Neural progenitor cell (in vitro differentiated cells): ENCODE measurements around the gene GANAB. TPM values are rescaled to one million over a fixed set of nuclear protein-coding genes. Genes with fewer than 3 reads are reported as not detected.

ENCODE experiments used
- DNase-seq: peaks from one replicate; pipeline ENCODE4 v3.0.0-alpha.2; 2016; ENCODE audit warnings: low spot score
- H2AFZ ChIP-seq: fragments of 200-600 bp; sonication (generic); replicated peaks from 2 replicates; pipeline ENCODE4 v1.6.1; 2016; ENCODE audit warnings: antibody characterized with exemption
- H3F3A ChIP-seq: fragments of 200-600 bp; sonication (generic); 2 replicates; pipeline ENCODE4 v1.6.1; 2016; ENCODE audit warnings: antibody characterized with exemption, low read depth
- H3K27ac ChIP-seq: fragments of 200-600 bp; sonication (generic); 2 replicates; pipeline ENCODE4 v1.5.1; 2016; ENCODE audit warnings: mild to moderate bottlenecking
- H3K27me3 ChIP-seq: fragments of 200-600 bp; sonication (generic); 2 replicates; pipeline ENCODE4 v1.6.1; 2016; ENCODE audit warnings: mild to moderate bottlenecking, moderate library complexity
- H3K36me3 ChIP-seq: fragments of 200-600 bp; sonication (generic); 2 replicates; pipeline ENCODE4 v1.5.1; 2016
- H3K4me1 ChIP-seq: fragments of 200-600 bp; sonication (generic); 2 replicates; pipeline ENCODE4 v1.6.1; 2016; ENCODE audit warnings: mixed run types
- H3K4me2 ChIP-seq: fragments of 200-600 bp; sonication (generic); 2 replicates; pipeline ENCODE4 v1.6.1; 2016
- H3K4me3 ChIP-seq: fragments of 200-600 bp; sonication (generic); 2 replicates; pipeline ENCODE4 v1.5.1; 2016
- H3K79me2 ChIP-seq: fragments of 200-600 bp; sonication (generic); 2 replicates; pipeline ENCODE4 v1.6.1; 2016; ENCODE audit warnings: low read depth
- H3K9ac ChIP-seq: fragments of 200-600 bp; sonication (generic); 2 replicates; pipeline ENCODE4 v1.6.1; 2016
- H3K9me3 ChIP-seq: fragments of 200-600 bp; sonication (generic); 2 replicates; pipeline ENCODE4 v1.5.1; 2016; ENCODE audit warnings: low read depth
- H4K20me1 ChIP-seq: fragments of 200-600 bp; sonication (generic); 2 replicates; pipeline ENCODE4 v1.6.1; 2016; ENCODE audit warnings: low read depth
- H3K27ac Mint-ChIP-seq: 3 replicates; pipeline ENCODE4 v1.8.0; 2021; ENCODE audit warnings: mixed read lengths
- H3K27me3 Mint-ChIP-seq: 2 replicates; pipeline ENCODE4 v1.8.0; 2022; ENCODE audit warnings: low read depth, mild to moderate bottlenecking, inconsistent platforms, moderate library complexity, mixed read lengths; ENCODE audit not compliant: insufficient read depth
- H3K36me3 Mint-ChIP-seq: 3 replicates; pipeline ENCODE4 v1.8.0; 2021; ENCODE audit warnings: mixed read lengths
- H3K4me1 Mint-ChIP-seq: 3 replicates; pipeline ENCODE4 v1.8.0; 2021; ENCODE audit warnings: mixed read lengths
- H3K4me3 Mint-ChIP-seq: 3 replicates; pipeline ENCODE4 v1.8.0; 2021; ENCODE audit warnings: mild to moderate bottlenecking, moderate library complexity, mixed read lengths
- H3K9me3 Mint-ChIP-seq: 3 replicates; pipeline ENCODE4 v1.8.0; 2020; ENCODE audit warnings: mixed read lengths
- CTCF ChIP-seq: fragments of 200-600 bp; sonication (generic); IDR thresholded peaks from 2 replicates; pipeline ENCODE4 v1.5.1; 2017; ENCODE audit warnings: antibody characterized with exemption, mild to moderate bottlenecking
- EZH2 ChIP-seq: fragments of 200-600 bp; sonication (generic); IDR thresholded peaks from 2 replicates; pipeline ENCODE4 v1.6.1; 2017; ENCODE audit warnings: antibody characterized with exemption, mild to moderate bottlenecking, moderate library complexity
- EZH2phosphoT487 ChIP-seq: fragments of 200-600 bp; sonication (generic); IDR thresholded peaks from 2 replicates; pipeline ENCODE4 v1.6.1; 2017; ENCODE audit warnings: antibody characterized with exemption
- total RNA-seq: library from RNA; depleted of rRNA; stranded (reverse); fragments of >200 nt; gene quantifications from 2 replicates; pipeline ENCODE4 v1.2.3, GENCODE V29; 2015; ENCODE audit warnings: low replicate concordance

Gene GANAB
- total RNA-seq, 1 donor from 2014 or later, result 202 TPM

- H3K27me3 ChIP-seq, result no peaks in the 10 kb centered on the region
- Mint-ChIP-seq H3K4me3 (peak overlapping the region; percentile 100), H3K27ac (peak overlapping the region; percentile 35), H3K4me1 (peaks cover 37% of the 10 kb centered on the region), H3K36me3 (peaks cover 7% of the 10 kb centered on the region), H3K9me3 (no peaks in the 10 kb centered on the region), H3K27me3 (peaks cover 5% of the 10 kb centered on the region)
- H4K20me1 ChIP-seq, result peaks cover 17% of the 10 kb centered on the region
- H3K9me3 ChIP-seq, result no peaks in the 10 kb centered on the region
- H3K9ac ChIP-seq, result no peak overlapping the region
- H3K4me3 ChIP-seq, result no peak overlapping the region
- H3K36me3 ChIP-seq, result no peaks in the 10 kb centered on the region
- peaks cover 58% of the 10 kb centered on the region for H3K79me2 ChIP-seq
- H3F3A ChIP-seq, result peaks cover 81% of the 10 kb centered on the region
- H3K27ac ChIP-seq, result peak overlapping the region; percentile 66
- peak; percentile 34 for DNase-seq
- H3K4me1 ChIP-seq, result peaks cover 14% of the 10 kb centered on the region
- no peak overlapping the region for H3K4me2 ChIP-seq
- H2AFZ ChIP-seq, result no peak overlapping the region
- TF ChIP-seq EZH2phosphoT487, result no peak
- TF ChIP-seq EZH2, result no peak
These were observed 23.2 kb upstream of the GANAB start for GRCh38 chr11:62669420-62670161.

- Mint-ChIP-seq H3K4me1 (peaks cover 34% of the 10 kb centered on the region), H3K4me3 (no peak overlapping the region), H3K9me3 (no peaks in the 10 kb centered on the region), H3K27me3 (peaks cover 5% of the 10 kb centered on the region), H3K27ac (no peak overlapping the region), H3K36me3 (peaks cover 10% of the 10 kb centered on the region)
- H4K20me1 ChIP-seq, result peaks cover 17% of the 10 kb centered on the region
- no peak for DNase-seq
- no peak overlapping the region for H3K27ac ChIP-seq
- peak overlapping the region; percentile 88 for H3K4me2 ChIP-seq
- peaks cover 78% of the 10 kb centered on the region for H3F3A ChIP-seq
- TF ChIP-seq CTCF (no peak), EZH2 (no peak), EZH2phosphoT487 (no peak)
- peaks cover 67% of the 10 kb centered on the region for H3K79me2 ChIP-seq
- H3K4me1 ChIP-seq, result peaks cover 14% of the 10 kb centered on the region
- H2AFZ ChIP-seq, result no peak overlapping the region
- H3K27me3 ChIP-seq, result no peaks in the 10 kb centered on the region
- no peak overlapping the region for H3K9ac ChIP-seq
- H3K9me3 ChIP-seq, result no peaks in the 10 kb centered on the region
- H3K4me3 ChIP-seq, result peak overlapping the region; percentile 4
- no peaks in the 10 kb centered on the region for H3K36me3 ChIP-seq
These were observed 21.0 kb upstream of the GANAB start for GRCh38 chr11:62667460-62667859.

GRCh38 chr11:62666259-62666926 lies 20.0 kb upstream of the GANAB start:
- Histone ChIP-seq H3K4me2 (peak overlapping the region; percentile 88), H3K79me2 (peaks cover 59% of the 10 kb centered on the region), H3F3A (peaks cover 75% of the 10 kb centered on the region), H3K27ac (peak overlapping the region; percentile 45), H3K27me3 (no peaks in the 10 kb centered on the region), H3K9ac (peak overlapping the region; percentile 77), H3K4me3 (peak overlapping the region; percentile 65), H3K36me3 (no peaks in the 10 kb centered on the region), H2AFZ (no peak overlapping the region), H3K4me1 (peaks cover 14% of the 10 kb centered on the region), H4K20me1 (peaks cover 17% of the 10 kb centered on the region), H3K9me3 (no peaks in the 10 kb centered on the region)
- H3K27me3 Mint-ChIP-seq, result peaks cover 5% of the 10 kb centered on the region
- TF ChIP-seq EZH2phosphoT487, result no peak
- peak overlapping the region; percentile 99 for H3K4me3 Mint-ChIP-seq
- H3K9me3 Mint-ChIP-seq, result no peaks in the 10 kb centered on the region
- peaks cover 11% of the 10 kb centered on the region for H3K36me3 Mint-ChIP-seq
- H3K27ac Mint-ChIP-seq, result peak overlapping the region; percentile 33
- no peak for DNase-seq
- peaks cover 33% of the 10 kb centered on the region for H3K4me1 Mint-ChIP-seq

GRCh38 chr11:62665599-62666258 lies 19.3 kb upstream of the GANAB start:
- Histone ChIP-seq H2AFZ (no peak overlapping the region), H3K4me3 (peak overlapping the region; percentile 65), H3K27ac (peak overlapping the region; percentile 25), H4K20me1 (peaks cover 17% of the 10 kb centered on the region), H3K79me2 (peaks cover 53% of the 10 kb centered on the region), H3K4me2 (peak overlapping the region; percentile 88), H3K27me3 (no peaks in the 10 kb centered on the region), H3K36me3 (no peaks in the 10 kb centered on the region), H3K9me3 (no peaks in the 10 kb centered on the region), H3K4me1 (peaks cover 14% of the 10 kb centered on the region), H3K9ac (peak overlapping the region; percentile 77), H3F3A (peaks cover 69% of the 10 kb centered on the region)
- TF ChIP-seq EZH2, result no peak
- no peak for TF ChIP-seq EZH2phosphoT487
- peaks cover 28% of the 10 kb centered on the region for H3K4me1 Mint-ChIP-seq
- peak; percentile 73 for DNase-seq
- peaks cover 5% of the 10 kb centered on the region for H3K27me3 Mint-ChIP-seq
- H3K27ac Mint-ChIP-seq, result peak overlapping the region; percentile 91
- peak overlapping the region; percentile 99 for H3K4me3 Mint-ChIP-seq
- H3K36me3 Mint-ChIP-seq, result peaks cover 11% of the 10 kb centered on the region
- H3K9me3 Mint-ChIP-seq, result no peaks in the 10 kb centered on the region
